CD1c-positive myeloid dendritic cell (primary cell): Measurements from ENCODE around the gene IL10RB.
A peak's percentile ranks its signal among the peaks of the same experiment; 100 is the strongest.

Experiments used
- DNase-seq: peaks from one replicate; pipeline ENCODE4 v3.0.0-alpha.2; 2016; ENCODE audit errors: extremely low spot score

IL10RB gene

DNA sequence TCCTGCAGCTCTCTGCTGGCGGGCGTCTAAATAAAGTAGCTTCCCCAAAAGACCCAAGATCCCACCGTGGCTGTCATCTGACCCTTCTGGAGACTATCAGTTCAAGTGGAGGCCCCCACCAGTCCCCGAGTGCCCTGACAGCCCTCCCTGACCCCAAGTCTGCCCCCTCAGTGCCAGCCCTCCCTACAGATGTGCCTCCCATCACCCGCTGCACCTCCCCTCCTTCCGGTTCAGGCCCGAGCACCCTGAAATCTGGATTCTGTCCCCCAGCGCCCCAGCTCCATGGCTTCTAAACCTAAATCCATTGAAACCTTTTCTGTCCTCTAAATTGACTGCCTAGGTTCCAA, 595 bp downstream of the IL10RB start:
- DNase-seq: no peak

DNA sequence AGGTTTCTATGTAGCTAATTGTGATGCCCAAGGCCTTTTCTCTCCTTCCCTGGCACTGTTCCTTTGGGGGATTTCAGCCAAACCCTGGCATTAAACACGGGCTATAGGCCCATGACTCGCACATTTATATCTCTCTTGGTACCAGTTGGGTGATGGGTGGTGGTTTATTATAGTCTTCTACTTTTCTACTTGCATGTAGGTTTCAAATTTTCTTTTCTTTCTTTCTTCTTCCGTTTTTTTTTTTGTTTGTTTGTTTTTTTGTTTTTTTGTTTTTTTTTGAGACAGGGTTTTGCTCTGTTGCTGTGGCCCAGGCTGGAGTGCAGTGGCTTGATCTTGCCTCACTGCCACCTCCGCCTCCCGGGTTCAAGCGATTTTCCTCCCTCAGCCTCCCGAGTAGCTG, 1.1 kb downstream of the IL10RB start:
- DNase-seq: no peak

GRCh38 chr21:33268393-33268736, 2.2 kb downstream of the IL10RB start:
- DNase-seq: no peak

DNA sequence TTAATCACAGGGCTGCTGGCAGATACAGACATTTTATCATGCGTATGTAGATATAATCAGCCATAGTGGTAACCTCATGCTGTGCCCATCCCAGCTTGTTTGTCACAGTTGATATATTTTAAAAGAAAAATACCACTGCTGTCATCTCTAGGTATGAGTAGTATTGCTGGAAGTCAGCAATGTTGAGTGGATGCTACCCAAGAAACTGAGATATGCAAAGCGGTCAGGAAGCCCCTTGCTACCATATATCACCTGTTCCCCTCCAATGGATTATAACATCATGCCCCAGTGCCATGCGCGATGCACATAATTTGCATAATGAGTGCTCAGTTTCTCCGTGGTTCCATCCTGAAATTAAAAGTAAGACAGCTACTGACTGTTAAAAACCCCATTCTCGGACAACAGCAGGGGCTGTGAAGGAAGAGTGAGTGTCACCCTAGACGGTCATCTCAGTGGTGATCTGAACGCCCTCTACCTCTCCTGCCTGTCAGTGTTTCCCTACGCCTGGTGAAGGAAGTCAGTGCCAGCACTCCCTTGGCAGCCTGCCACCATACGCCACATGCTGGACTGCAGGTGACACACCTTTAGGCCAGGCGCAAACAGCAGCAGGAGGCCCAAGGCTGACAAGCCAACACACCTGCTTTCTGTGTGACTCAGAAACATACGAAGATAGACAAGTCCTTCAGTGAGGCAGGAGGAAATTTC, 2.7 kb downstream of the IL10RB start:
- no peak for DNase-seq

GRCh38 chr21:33270986-33271385, 4.8 kb downstream of the IL10RB start:
- no peak for DNase-seq

GRCh38 chr21:33273044-33273443, 6.9 kb downstream of the IL10RB start:
- no peak for DNase-seq

- no peak for DNase-seq
Measured at GRCh38 chr21:33278721-33279120, 12.6 kb downstream of the IL10RB start.

- DNase-seq: no peak
Measured at GRCh38 chr21:33279330-33279820, 13.2 kb downstream of the IL10RB start.

DNA sequence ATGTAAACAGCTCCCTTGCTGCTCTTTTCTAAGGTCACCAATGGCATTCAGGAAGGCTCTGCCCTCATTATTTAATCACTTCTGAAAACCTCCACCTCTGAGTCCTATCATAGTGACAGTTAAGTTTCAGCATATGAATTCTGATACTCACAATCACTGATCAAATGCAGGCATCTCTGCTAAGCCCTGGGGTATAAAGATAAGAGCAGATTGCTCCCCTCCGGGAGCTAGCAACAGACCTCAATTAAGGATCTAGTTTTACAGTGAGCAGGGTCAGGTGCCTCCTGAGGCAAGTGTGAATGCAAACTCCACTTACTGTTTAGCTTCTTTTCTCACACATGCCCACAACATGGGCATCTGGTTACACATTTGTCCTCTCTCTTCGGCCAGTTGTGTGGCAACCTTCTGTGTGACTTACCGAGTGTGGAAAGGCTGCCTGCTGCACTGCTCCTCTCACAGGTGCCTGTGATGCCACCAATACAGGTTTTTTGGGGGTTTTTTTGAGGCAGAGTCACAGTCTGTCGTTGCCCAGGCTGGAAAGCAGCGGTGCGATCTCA, 15.0 kb downstream of the IL10RB start:
- no peak for DNase-seq

DNA sequence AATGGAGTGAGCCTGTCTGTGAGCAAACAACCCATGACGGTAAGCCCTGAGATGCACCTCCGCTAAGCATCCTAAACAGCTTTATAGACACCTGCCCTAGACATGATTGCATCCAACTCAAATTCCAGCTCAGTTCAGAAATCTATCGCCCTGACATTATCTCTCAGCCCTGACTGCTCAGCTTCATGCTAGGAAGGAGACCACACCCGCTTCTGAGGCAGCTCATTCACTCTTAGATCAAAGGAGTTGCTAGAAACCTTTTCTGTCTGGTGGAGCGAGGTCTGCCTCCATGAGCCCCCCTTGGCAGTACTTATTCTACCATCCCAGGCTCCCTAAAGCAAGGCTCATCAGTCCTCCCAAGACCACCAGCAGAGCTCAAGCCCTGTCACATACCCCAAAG, 17.0 kb downstream of the IL10RB start:
- DNase-seq: no peak

- no peak for DNase-seq
Measured at GRCh38 chr21:33286076-33286475, 19.9 kb downstream of the IL10RB start.

DNA sequence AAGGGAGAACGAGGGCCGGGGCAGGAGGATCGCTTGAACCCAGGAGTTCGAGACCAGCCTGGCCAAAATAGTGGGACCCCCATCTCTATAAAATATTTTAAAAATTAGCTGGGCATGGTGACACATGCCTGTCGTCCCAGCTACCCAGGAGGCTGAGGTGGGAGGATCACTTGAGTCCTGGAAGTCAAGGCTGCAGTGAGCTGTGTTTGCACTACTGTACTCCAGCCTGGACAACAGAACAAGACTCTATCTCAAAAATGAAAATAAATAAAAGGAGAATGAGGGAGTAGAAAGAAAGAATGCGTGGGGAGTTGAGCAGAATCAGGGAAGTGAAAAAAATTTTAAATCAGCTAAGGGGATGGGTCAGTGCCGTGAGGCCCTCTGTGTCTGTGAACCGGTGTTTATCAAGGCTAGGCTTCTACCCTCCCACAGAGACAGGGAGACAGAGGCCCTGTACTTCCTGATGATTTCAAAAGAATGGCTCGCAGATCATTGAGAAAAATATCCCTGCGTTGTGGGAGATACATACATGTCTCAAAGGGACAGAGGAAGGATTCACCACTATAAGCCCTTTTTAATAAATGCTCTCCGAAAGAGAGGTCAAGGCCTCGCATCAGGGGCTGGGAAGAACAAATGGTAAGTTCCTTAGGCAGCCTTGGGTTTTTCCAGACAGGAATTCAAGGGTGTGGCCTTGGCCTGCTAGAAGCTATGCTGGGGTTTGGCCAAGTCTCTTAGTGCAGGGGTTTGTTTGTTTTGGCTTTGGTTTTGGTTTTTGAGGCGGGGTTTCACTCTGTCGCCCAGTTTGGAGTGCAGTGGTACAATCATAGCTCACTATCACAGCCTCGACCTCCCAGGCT, 20.7 kb downstream of the IL10RB start:
- DNase-seq: no peak

GRCh38 chr21:33289199-33289819, 23.1 kb downstream of the IL10RB start:
- no peak for DNase-seq

GRCh38 chr21:33290441-33290840, 24.3 kb downstream of the IL10RB start:
- no peak for DNase-seq

GRCh38 chr21:33291686-33292085, 25.5 kb downstream of the IL10RB start:
- no peak for DNase-seq

DNA sequence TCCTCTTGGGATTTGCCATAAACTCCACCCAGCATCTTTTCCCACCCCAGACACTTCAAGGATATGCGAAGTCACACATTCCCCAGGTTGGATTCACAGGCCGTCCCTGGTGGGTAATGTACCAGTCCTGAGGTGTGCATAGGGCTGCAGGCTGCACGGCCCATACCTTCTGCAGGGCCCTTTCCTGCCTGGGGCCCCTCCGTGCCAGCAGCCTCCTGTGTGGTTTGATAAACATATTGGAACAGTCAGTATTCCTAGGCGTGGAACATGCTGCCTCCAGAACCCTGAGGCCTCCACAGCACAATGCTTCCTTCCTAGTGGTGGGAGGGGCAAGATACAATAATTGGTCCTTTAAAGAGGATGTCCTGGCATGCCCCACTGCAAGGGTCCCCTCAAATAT, 26.6 kb downstream of the IL10RB start:
- no peak for DNase-seq

GRCh38 chr21:33293136-33293535, 27.0 kb downstream of the IL10RB start:
- DNase-seq: no peak

GRCh38 chr21:33293811-33294216, 27.6 kb downstream of the IL10RB start:
- no peak for DNase-seq

DNA sequence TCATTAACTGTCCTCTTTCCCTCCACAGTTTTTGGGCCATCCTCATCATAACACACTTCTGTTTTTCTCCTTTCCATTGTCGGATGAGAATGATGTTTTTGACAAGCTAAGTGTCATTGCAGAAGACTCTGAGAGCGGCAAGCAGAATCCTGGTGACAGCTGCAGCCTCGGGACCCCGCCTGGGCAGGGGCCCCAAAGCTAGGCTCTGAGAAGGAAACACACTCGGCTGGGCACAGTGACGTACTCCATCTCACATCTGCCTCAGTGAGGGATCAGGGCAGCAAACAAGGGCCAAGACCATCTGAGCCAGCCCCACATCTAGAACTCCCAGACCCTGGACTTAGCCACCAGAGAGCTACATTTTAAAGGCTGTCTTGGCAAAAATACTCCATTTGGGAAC, 30.0 kb downstream of the IL10RB start:
- DNase-seq: no peak

DNA sequence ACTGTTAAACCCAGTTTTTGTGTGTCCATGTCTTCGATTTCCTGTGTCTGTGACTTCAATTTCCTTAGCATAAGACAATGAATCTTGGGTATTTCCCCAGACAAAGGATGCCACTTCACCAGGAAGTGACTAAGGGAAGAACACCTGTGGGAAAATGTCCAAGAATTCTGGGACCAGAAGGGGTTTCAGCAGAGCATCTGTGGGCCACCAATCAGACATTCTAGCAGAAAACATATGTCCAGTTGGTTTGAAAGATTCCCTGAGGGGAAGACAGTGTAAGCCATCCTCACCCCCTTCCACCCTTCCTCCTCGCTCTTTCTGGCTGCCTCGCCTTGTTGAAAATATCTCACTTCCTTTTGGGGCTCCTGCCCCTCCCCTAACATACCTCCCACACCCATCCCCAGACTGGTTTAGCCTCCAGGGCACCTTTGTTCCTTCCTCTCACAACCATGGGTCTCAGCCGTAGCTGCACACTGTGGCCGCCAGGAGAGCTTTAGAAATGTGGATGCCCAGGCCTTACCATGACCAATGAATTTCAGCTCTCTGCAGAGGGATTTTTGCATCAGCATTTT, 33.1 kb downstream of the IL10RB start:
- DNase-seq: peak; percentile 89

GRCh38 chr21:33300701-33301631, 34.8 kb downstream of the IL10RB start:
- peak; percentile 94 for DNase-seq
